Gastroesophageal sphincter (tissue), 3 donors: Measurements from ENCODE around the gene CALHM2.

Experiments
- POLR2A ChIP-seq, 2 donors: fragments of 450-650 bp; IDR thresholded peaks; one replicate each; pipeline ENCODE4 v1.6.1; 2017; ENCODE audit warnings: antibody characterized with exemption in 2 of 2, mild to moderate bottlenecking in 2 of 2, moderate library complexity in 1 of 2
- TF ChIP-seq, protein P1 (sequence below), 4 experiments: fragments of 200-600 bp in 2 of 4; fragments of 450-650 bp in 2 of 4; sonication (generic) in 1 of 4; IDR thresholded peaks; one replicate each; pipeline ENCODE4 v1.5.1; 2017 to 2019; ENCODE audit warnings: antibody characterized with exemption in 4 of 4, mild to moderate bottlenecking in 2 of 4, moderate library complexity in 2 of 4

DNA sequence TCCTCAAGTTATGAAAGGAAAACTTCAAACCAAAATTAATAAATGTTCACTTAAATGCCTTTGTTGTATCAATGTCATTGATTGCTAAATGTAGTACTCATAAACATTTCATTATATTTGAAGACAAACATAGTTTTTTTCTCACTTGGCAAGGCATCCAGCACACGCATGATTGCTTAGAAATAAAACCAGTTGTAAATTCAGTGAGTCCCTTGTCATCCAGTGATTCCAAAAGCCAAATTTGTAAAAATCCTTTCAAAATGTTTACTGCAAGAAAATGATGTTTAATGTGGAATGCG is 35.2 kb upstream of the CALHM2 start:
- TF ChIP-seq, protein P1, sequence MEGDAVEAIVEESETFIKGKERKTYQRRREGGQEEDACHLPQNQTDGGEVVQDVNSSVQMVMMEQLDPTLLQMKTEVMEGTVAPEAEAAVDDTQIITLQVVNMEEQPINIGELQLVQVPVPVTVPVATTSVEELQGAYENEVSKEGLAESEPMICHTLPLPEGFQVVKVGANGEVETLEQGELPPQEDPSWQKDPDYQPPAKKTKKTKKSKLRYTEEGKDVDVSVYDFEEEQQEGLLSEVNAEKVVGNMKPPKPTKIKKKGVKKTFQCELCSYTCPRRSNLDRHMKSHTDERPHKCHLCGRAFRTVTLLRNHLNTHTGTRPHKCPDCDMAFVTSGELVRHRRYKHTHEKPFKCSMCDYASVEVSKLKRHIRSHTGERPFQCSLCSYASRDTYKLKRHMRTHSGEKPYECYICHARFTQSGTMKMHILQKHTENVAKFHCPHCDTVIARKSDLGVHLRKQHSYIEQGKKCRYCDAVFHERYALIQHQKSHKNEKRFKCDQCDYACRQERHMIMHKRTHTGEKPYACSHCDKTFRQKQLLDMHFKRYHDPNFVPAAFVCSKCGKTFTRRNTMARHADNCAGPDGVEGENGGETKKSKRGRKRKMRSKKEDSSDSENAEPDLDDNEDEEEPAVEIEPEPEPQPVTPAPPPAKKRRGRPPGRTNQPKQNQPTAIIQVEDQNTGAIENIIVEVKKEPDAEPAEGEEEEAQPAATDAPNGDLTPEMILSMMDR (IDR thresholded peaks at IDR 0.05), result no peak
- no peak for TF ChIP-seq POLR2A (IDR thresholded peaks at IDR 0.05)
